Activated CD4-positive, CD25-positive, alpha-beta regulatory T cell treated with anti-CD3 and anti-CD28 coated beads, Interleukin-2, amount 50 U/mL, for 72 hours (primary cell): ENCODE data around the gene VAV2.
A peak's percentile ranks its signal among the peaks of the same experiment; 100 is the strongest.

ENCODE experiments used
- DNase-seq: peaks from one replicate; pipeline ENCODE4 v3.0.0; 2021

The VAV2 gene

DNA sequence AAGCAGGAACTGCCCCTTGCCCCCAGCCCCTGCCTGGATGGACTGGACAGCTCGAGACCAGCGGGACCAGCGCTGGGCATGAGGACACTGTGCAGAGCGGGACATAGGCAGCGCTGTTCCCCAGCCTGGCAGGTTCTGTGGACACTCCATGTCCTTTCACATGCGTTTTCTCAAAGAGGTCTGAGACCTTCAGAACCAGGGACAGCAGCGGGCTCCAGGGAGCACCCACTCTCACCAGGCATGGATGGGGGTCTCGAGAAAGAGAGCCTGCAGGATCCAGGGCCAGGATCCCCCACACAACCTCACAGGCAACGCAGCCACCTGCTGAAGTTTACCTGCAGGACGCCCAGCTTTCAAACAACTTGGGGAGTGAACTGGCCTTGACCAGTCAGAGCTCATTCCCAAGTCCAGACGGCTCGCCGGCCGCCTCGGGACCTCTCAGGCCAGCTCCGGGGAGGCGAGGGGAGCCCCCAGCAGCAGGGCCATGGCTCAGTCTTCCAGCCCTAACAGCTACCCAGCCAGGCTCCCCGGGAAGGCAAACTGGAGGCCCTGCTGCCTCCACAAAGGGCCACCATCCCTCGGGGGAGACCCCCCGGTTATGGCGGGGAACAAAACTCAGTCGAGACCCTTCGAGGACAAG lies 181.4 kb downstream of the VAV2 start:
- DNase-seq = no peak

DNA sequence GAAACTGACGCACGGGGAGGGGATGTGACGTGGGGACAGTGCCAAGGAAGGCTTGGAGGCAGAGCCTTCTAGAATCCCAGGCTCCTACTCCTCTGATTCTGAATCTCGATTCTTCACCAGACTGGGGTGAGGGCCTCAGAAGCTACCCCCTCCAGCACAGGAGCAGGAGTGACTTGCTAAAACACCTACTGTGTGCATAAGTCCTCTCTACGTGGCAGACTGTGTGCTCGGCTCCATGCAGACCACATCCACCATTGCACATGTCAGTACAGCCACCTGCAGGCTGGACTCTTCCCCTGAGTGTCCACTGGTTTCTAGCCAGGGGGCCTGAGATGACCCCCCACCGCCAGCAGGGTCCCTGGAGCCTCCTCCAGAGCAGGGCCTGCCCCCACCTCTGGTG lies 182.8 kb downstream of the VAV2 start:
- DNase-seq = no peak

GRCh38 chr9:133807818-133808217 lies 184.3 kb downstream of the VAV2 start:
- no peak for DNase-seq

GRCh38 chr9:133807037-133807436 lies 185.1 kb downstream of the VAV2 start:
- no peak for DNase-seq

GRCh38 chr9:133806623-133807010 lies 185.5 kb downstream of the VAV2 start:
- no peak for DNase-seq

GRCh38 chr9:133805876-133806622 lies 186.1 kb downstream of the VAV2 start:
- no peak for DNase-seq

DNA sequence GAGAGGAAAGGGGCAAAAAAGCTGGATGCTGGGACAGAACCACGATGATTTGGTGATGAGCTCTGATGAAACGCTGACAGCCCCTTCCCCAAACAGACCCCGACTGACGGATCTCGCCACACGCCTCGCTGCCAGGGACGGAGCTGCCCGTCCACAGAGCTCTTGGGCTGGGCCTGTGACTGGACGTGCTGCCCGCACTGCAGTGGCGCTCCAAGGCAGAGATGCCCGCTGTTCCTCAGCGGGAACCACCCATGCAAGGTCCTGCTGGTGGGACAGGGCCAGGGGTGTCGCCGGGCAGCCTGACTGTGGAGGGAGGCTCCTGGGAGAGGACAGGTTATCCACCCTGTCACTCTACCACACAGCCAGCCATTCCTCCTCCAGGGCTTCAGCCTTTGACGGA lies 187.9 kb downstream of the VAV2 start:
- DNase-seq = no peak

GRCh38 chr9:133803745-133804144 lies 188.4 kb downstream of the VAV2 start:
- DNase-seq = no peak

- DNase-seq = no peak
Measured at GRCh38 chr9:133803028-133803585, 189.0 kb downstream of the VAV2 start.

GRCh38 chr9:133801739-133802138 lies 190.4 kb downstream of the VAV2 start:
- no peak for DNase-seq

DNA sequence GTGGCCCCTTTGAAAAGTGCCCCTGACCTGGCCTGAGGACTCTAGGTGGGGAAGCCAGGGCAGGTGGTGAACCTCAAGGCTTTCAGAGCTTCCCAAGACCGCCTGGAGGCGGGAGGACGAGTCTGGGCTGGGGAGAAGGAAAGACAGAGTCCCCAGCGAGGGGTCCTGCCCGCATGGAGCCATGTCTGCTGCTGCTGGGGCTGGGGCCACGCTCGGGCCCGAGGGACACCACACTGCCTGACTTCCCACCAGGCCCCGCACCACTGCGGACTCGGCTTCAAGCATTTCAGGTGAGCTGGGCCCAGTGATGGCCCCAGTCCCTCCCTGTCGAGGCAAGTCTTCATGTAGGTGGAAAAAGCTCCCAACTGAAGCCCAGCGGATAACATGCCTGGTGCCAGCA lies 191.9 kb downstream of the VAV2 start:
- DNase-seq = no peak

- DNase-seq = no peak
Measured at GRCh38 chr9:133799716-133800115, 192.4 kb downstream of the VAV2 start.

DNA sequence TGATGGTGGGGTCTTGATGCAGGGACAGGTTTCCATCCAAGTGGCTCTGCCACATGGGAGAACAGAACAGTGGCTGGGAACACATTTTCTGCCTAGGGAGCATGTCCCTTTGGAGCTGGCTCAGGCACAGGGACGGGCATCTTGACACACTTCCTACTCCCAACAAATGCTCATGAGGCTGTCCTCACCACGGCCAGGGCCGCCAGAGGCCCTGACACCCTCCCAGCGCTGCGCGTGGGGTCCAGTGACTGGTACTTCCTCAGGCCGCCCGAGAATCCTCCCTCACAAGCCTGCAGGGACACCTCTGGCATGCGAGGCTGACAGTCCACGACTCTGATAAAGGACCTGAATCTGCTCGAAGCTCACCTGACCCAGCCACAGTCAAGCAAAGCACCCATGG lies 193.0 kb downstream of the VAV2 start:
- DNase-seq = no peak

- no peak for DNase-seq
Measured at GRCh38 chr9:133798160-133798559, 194.0 kb downstream of the VAV2 start.

DNA sequence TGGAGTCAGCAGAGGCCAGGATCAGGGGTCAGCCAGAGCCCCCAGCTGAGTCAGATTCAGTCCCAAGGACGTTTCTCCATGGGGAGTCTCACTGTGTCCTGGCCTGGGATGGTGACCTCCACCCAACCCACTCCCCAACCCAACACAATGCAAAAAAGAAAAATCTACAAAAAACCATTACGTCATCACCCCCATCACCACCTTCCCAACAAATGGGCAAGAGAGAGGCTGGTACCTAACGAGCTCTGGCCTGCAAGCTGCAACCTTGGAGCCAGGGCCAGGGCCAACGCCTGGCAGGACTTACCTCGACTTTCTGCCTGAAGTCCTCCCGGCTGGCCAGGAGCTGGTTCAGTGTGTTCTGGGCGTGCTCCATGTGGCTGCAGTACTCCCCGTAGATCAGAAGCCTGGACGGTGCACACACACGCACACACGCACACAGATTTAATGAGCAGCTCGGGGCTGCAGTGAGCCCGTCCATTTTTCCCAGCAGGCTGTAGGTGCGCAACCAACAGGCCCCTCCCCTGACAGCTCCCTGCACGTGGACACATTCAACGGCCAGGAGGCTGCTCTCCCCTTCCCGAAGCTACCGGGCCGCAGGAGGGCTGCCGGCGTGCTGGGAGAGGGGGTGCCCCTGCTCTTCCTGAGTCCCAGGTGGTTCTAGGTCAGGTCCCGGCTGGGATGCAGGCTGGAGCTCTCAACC lies 194.6 kb downstream of the VAV2 start:
- DNase-seq = no peak

DNA sequence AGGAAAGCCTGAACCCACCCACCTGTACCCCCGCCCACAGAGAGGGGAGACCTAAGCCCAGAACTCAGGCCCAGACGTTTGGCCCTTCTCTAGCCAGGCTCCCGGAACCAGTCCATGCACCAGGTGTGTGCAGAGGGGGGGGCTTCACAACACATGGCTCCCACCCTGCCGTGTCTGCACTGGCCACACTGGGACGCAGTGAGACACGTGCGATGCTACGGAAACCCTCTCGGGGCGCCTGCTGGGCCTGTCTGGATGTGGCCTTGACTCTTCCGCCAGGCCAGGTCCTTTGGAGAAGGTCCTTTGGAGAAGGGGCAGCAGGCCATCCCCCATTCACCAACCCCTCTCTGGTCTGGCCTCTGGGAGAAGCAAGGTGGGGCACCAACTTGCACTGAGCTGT lies 195.6 kb downstream of the VAV2 start:
- DNase-seq = no peak

GRCh38 chr9:133795049-133795448 lies 197.1 kb downstream of the VAV2 start:
- no peak for DNase-seq

GRCh38 chr9:133794016-133794760 lies 197.9 kb downstream of the VAV2 start:
- DNase-seq = no peak

DNA sequence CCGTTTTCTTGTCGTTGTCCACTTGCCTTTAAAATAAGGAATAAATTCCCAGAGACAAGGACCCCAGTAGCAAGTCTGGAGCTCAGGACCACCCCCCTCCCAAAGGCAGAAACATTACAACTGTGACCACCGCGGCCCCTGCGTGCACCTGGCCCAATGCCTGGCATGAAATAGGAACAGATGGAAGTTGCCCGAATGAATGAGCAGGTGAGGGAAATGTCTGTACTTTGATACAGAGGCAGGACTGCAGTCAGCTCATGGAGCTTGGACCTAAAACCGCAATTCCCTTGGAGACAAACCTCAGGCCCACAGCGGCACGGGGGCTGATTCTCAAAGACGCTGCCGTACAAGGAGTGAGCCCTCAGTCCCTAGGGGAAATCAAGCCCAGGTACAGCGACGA lies 198.7 kb downstream of the VAV2 start:
- no peak for DNase-seq

- DNase-seq = peak; percentile 69
Measured at GRCh38 chr9:133792721-133793470, 199.2 kb downstream of the VAV2 start.

DNA sequence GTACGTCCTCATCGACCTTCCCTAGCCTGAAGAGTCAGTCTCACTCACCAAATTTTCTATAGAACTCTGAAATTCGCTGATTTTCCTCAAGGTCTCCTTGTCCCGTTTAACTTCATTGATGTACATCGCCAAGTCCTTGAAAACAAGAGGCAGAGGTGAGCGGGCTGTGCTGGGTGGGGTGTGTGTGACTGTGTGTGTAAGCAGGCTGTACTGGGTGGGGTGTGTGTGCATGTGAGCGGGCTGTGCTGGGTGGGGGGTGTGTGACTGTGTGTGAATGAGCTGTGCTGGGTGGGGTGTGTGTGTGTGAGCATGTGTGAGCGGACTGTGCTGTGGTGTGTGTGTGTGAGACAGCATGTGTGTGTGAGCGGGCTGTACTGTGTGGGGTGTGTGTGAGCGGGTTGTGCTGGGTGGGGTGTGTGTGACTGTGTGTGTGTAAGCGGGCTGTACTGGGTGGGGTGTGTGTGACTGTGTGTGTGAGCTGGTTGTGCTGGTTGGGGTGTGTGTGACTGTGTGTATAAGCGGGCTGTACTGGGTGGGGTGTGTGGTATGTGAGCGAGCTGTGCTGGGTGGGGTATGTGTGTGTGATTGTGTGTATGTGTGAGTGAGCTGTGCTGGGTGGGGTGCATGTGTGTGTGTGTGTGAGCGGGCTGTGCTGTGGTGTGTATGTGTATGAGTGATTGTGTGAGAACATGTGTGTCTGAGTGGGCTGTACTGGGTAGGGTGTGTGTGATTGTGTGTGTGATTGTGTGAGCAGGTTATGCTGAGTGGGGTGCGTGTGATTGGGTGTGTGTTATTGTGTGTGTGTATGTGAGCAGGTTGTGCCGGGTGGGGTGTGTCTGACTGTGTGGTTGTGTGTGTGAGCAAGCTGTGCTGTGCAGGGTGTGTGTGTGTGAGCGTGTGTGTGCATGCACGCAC lies 200.1 kb downstream of the VAV2 start:
- no peak for DNase-seq
